ENCODE data around the gene PTCH2.

GRCh38 chr1:44803062-44803311 lies 40.1 kb downstream of the PTCH2 start:
- TF ChIP-seq CTCF (IDR thresholded peaks at IDR 0.05) (no peak), POLR2A (IDR thresholded peaks at IDR 0.05) (no peak)
